BJ (cell line): ENCODE data around the gene SNPH. TPM values are rescaled to one million over a fixed set of nuclear protein-coding genes. Genes with fewer than 3 reads are reported as not detected.

Source experiments
- CTCF ChIA-PET: fragments of 350-600 bp; formaldehyde crosslinking; extraction: SDS; loops from one replicate; lab custom pipeline; 2021; ENCODE audit warnings: antibody characterized with exemption, inconsistent platforms; lab: Yijun Ruan, JAX
- POLR2A ChIA-PET: fragments of 300-600 bp; sonication (Branson Sonifier 250); formaldehyde crosslinking; extraction: SDS; loops from one replicate; lab custom pipeline; 2021; ENCODE audit warnings: antibody characterized with exemption; lab: Charles Lee
- DNase-seq: peaks from one replicate; pipeline ENCODE4 v3.0.0-alpha.2; 2011; ENCODE audit warnings: low read depth
- H3K27me3 ChIP-seq: 2 replicates; pipeline ENCODE4 v1.6.0; 2011; ENCODE audit warnings: low read length; ENCODE audit not compliant: control insufficient read depth, insufficient read depth
- H3K36me3 ChIP-seq: 2 replicates; pipeline ENCODE4 v1.5.1; 2011; ENCODE audit warnings: low read length; ENCODE audit not compliant: control insufficient read depth, insufficient read depth
- H3K4me3 ChIP-seq: 2 replicates; pipeline ENCODE4 v1.5.1; 2011; ENCODE audit warnings: low read depth, mild to moderate bottlenecking, control low read depth, low read length
- CTCF ChIP-seq: IDR thresholded peaks from 2 replicates; pipeline ENCODE4 v1.5.1; 2011; ENCODE audit warnings: low read depth, mild to moderate bottlenecking, control low read depth, inconsistent platforms, low read length, moderate library complexity; ENCODE audit not compliant: insufficient read depth
- polyA plus RNA-seq: library from polyadenylated mRNA; depleted of rRNA; stranded (reverse); fragments of >200 nt; gene quantifications from 2 replicates; pipeline ENCODE4 v1.2.3, GENCODE V29; 2011

The SNPH gene
- polyA plus RNA-seq, 1 experiment: 1.8 TPM

GRCh38 chr20:1265916-1266166, 253 bp upstream of the SNPH start:
- 0 out of 2 replicates have a peak, but pooled peaks have one; percentile 1 for TF ChIP-seq CTCF
- POLR2A ChIA-PET: no interaction called here
- H3K36me3 ChIP-seq: no peaks in the 10 kb centered on the region
- CTCF ChIA-PET: interaction anchor here (2.1 kb wide), 1 partner anchor 10 kb away, joined by 5 read pairs; no protein-coding TSS in a partner anchor
- peak overlapping the region; percentile 87 for H3K4me3 ChIP-seq
- no peak for DNase-seq
- H3K27me3 ChIP-seq: peaks cover 2% of the 10 kb centered on the region; the same call in 1 of the 2 replicates

- Histone ChIP-seq H3K27me3 (no peaks in the 10 kb centered on the region), H3K36me3 (no peaks in the 10 kb centered on the region), H3K4me3 (peak overlapping the region; percentile 87)
- CTCF ChIA-PET: interaction anchor here (1.1 to 2.1 kb wide), 3 partner anchors 9 to 199 kb away, joined by 3 to 5 read pairs (median 4); partner anchors contain the start of gene NSFL1C
- DNase-seq: no peak
- TF ChIP-seq CTCF: no peak
- POLR2A ChIA-PET: no interaction called here
Observed at GRCh38 chr20:1267161-1267560, 1.1 kb downstream of the SNPH start.

GRCh38 chr20:1267809-1268374, 1.8 kb downstream of the SNPH start:
- H3K27me3 ChIP-seq: no peaks in the 10 kb centered on the region
- TF ChIP-seq CTCF: no peak
- ChIA-PET POLR2A (no interaction called here), CTCF (interaction anchor here (1.5 kb wide), 1 partner anchor 198 kb away, joined by 4 read pairs; the partner anchor contains the start of gene NSFL1C)
- DNase-seq: no peak
- H3K4me3 ChIP-seq: no peak overlapping the region
- H3K36me3 ChIP-seq: no peaks in the 10 kb centered on the region

- ChIA-PET CTCF (no interaction called here), POLR2A (no interaction called here)
- DNase-seq: no peak
- TF ChIP-seq CTCF: no peak
- Histone ChIP-seq H3K27me3 (no peaks in the 10 kb centered on the region), H3K36me3 (no peaks in the 10 kb centered on the region), H3K4me3 (no peak overlapping the region)
Observed at GRCh38 chr20:1269235-1269634, 3.1 kb downstream of the SNPH start.

- no peaks in the 10 kb centered on the region for H3K36me3 ChIP-seq
- no peak for TF ChIP-seq CTCF
- POLR2A ChIA-PET: no interaction called here
Observed at GRCh38 chr20:1269850-1270249, 3.8 kb downstream of the SNPH start.

More at GRCh38 chr20:1269850-1270249, 3.8 kb downstream of the SNPH start:
- no peak overlapping the region for H3K4me3 ChIP-seq
- no peaks in the 10 kb centered on the region for H3K27me3 ChIP-seq
- DNase-seq: no peak
- CTCF ChIA-PET: interaction anchor here (1.0 to 1.1 kb wide), 2 partner anchors 57 to 167 kb away, joined by 3 read pairs; no protein-coding TSS in a partner anchor
